GM04503 (cell line): ENCODE data around the gene UBR4.
"Not testable (repeated sequence)": the region's sequence is repeated elsewhere in the genome, so short reads cannot be mapped to it uniquely, and the experiment has no call there.

Experiments used
- DNase-seq: peaks from one replicate; pipeline ENCODE4 v3.0.0-alpha.2; 2012; ENCODE audit warnings: low read depth

Gene UBR4

GRCh38 chr1:19220080-19220846 lies 10.2 kb upstream of the UBR4 start:
- no peak for DNase-seq

- no peak for DNase-seq
Observed at GRCh38 chr1:19219451-19219850, 9.4 kb upstream of the UBR4 start.

- DNase-seq, result not testable (repeated sequence)
Observed at GRCh38 chr1:19216585-19216984, 6.5 kb upstream of the UBR4 start.

DNA sequence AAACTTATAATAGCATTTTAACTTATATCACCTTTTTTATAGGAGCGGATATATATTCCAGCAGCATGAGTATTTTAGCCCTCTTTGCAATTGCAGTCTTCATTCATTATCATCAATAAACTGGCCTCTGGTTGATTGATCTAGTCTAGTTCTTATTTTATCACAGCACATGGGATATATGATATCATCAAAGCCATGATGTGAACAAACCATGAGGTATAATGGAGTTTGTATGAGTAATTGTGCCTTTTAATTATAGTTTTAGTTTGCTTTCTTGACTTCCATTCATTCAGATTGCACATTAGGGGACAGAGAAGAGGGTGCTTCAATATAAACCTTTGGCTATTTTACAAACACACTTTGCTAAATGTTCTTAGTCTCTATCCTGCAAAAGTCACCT lies 3.5 kb upstream of the UBR4 start:
- DNase-seq, result no peak

DNA sequence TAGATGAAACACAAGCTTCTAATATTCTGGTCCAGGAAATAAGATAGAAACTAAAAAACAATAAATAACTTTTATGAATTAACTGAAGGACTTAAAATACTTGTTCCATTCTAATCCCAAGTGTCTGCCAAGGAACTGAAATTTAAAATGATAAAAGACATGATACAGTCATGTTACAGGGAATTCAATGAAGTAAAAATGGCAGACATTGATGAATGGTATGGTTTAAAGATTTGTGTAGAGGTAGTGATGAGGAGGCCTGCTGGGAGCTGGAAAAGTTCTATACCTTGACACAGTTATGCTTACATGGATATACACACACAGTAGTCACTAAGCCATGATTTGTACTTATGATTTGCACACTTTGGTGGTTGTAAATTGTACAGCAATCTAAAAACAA lies 2.1 kb upstream of the UBR4 start:
- no peak for DNase-seq

- DNase-seq, result no peak
Observed at GRCh38 chr1:19210772-19211549, 895 bp upstream of the UBR4 start.

- no peak for DNase-seq
Observed at GRCh38 chr1:19209439-19209989, 552 bp downstream of the UBR4 start.

GRCh38 chr1:19208710-19209438 lies 1.2 kb downstream of the UBR4 start:
- DNase-seq, result no peak

- DNase-seq, result no peak
Observed at GRCh38 chr1:19206947-19207346, 3.1 kb downstream of the UBR4 start.

DNA sequence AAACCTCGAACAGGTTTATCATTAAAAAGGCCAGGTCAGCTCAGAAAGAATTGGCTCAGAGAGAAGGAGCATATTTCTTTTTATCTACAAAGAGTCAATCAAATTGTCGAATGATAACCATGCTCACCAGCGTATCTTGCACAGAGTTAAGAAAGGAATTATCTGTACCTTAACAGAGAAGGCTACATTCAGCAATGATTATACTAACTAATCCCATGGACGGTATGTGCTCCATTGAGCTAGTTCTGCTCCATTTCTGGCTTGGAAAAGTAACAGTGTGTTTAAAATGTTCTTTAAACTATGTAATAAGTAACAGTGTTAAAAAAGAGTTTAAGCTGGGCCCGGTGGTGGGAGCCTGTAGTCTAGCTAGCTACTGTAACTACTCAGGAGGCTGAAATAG lies 4.2 kb downstream of the UBR4 start:
- no peak for DNase-seq

- DNase-seq, result no peak
Observed at GRCh38 chr1:19205403-19205802, 4.7 kb downstream of the UBR4 start.

DNA sequence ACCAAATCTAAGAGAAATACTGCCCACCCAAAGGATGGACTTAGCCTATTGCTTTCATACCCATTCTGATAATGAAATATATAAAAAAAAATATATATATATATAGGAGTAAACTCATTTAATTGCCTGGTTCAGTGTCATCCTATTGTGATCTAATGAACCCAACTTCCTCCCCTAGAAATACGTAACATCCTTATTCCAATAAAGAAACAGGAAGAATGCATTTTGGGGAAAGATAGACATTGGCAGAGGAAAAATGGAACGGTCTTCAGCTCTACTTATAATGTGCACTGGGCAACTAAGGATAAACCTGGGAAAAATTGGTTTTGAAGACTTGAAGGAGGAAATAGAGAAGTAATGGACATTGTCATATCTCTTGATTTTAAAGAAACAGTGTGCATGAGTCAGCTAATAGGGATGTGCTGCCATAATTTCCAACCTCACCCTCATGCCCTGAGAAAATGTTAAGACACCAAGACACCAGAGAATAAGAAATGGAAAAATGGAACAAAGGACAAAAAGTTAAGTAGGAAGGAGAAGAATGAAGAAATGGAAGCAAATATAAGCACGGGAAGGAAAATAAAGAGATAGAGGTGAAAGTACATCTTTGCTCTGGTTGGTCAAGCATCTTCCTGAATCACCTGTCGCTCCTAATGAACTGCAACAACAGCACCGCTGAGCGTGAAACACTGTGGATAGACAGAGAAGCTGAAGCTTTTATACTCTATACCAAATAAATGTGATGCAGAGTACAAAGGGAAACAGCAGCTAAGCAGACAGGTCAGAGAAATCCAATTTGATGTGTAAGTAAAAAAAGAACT lies 5.4 kb downstream of the UBR4 start:
- no peak for DNase-seq

DNA sequence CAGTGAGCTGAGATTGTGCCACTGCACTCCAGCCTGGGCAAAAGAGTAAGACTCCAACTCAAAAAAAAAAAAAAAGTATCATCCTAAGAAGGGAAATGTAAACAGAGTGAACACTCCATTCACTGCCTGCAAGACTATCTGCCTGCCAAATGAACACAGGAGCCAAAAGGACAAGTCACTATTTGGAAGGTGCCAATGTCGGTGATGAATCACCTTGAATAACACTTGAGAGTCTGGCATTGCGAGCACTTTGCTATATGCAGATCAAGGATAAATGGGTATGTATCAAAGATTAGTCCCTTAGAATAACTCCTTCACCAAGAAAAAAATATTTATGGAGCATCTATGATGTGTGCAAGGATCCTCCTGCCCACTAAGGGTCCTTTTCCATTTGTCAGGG lies 6.6 kb downstream of the UBR4 start:
- DNase-seq, result peak; percentile 47

- no peak for DNase-seq
Observed at GRCh38 chr1:19202396-19202795, 7.7 kb downstream of the UBR4 start.

DNA sequence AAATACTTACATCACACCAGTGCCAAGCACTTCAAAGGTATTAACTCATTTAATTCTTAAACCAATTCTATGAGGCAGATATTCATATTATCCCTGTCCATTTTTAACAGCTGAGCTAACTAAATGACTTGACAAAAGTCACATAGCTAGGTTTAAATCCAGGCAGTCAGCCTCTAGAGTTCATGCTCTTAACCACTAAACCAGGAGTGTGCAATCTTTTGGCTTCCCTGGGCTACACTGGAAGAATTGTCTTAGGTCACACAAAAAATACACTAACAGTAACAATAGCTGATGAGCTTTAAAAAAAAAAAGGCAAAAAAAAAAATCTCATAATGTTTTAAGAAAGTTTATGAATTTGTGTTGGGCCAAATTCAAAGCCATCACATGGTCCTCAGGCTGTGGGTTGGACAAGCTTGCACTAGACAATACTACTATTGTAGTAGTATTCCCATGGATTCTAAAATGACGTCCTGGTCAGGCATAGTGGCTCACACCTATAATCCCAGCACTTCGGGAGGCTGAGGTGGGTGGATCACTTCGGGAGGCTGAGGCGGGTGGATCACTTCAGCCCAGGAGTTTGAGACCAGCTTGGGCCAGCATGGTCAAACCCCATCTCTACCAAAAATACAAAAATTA lies 10.0 kb downstream of the UBR4 start:
- no peak for DNase-seq

- no peak for DNase-seq
Observed at GRCh38 chr1:19199329-19199968, 10.6 kb downstream of the UBR4 start.

DNA sequence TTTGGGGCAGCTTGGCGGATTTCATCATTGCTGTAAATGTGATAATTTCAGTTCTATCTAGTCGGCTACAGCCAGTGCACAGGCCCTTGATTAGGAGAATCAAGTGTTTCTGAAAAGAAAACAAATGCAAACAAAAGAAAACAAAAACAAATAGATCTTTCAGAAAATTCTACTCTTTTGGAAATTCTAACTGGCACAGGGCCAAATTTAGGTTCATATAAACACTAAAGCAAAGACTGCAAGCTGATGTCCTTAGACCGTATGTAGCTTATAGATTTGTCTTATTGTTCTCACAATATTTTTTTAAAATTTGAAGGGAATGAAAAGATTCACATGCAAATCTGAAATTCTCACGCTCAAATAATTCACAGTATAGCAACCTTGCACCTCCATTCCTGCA lies 11.2 kb downstream of the UBR4 start:
- no peak for DNase-seq

- DNase-seq, result no peak
Observed at GRCh38 chr1:19197845-19198244, 12.2 kb downstream of the UBR4 start.

GRCh38 chr1:19196331-19196730 lies 13.7 kb downstream of the UBR4 start:
- no peak for DNase-seq

- no peak for DNase-seq
Observed at GRCh38 chr1:19193004-19193403, 17.1 kb downstream of the UBR4 start.

DNA sequence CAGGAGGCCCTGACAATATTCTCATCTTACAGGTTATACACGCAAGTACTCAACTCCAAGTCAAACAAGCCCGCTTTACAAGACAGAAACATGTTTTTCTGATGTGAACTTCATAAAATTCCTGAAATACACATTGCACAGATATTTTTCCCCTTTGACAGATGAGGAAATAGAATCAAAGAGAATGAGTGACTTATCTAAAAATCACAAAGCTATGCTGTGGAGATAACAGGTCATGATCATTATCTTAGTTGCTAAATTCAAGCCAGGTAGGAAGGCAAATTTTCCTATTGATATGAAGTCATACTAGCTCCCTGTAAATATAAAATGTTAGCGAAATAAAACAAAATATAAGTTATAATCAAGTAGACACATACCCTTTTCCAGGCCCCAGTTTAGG lies 18.3 kb downstream of the UBR4 start:
- no peak for DNase-seq
